Heart right ventricle (tissue), 16 donors: ENCODE results near the gene BRCA2. TPM values are rescaled to one million over a fixed set of nuclear protein-coding genes. Genes with fewer than 3 reads are reported as not detected.

ENCODE experiments used
- ATAC-seq, 8 donors: fragments of 200-7000 bp; cut with Tn5 transposase; one replicate each; pipeline ENCODE4 v1.9.1; 2020; ENCODE audit warnings: mild to moderate bottlenecking in 8 of 8, moderate library complexity in 8 of 8, moderate number of reproducible peaks in 1 of 8
- DNase-seq, 2 donors: peaks; one replicate each; pipeline ENCODE4 v3.0.0-alpha.2; 2020
- H3K27ac ChIP-seq, 10 donors: fragments of 200-600 bp; sonication (generic) in 2 of 10; one replicate each; pipeline versions ENCODE4 v1.5.0 to v1.8.0; 2020 to 2022; ENCODE audit warnings: mild to moderate bottlenecking in 3 of 10
- H3K27me3 ChIP-seq, 7 donors: fragments of 200-600 bp; one replicate each; pipeline ENCODE4 v1.8.0; 2021 to 2022; ENCODE audit warnings: mild to moderate bottlenecking in 2 of 7
- H3K36me3 ChIP-seq, 9 donors: fragments of 200-600 bp; sonication (generic) in 1 of 9; one replicate each; pipeline versions ENCODE4 v1.5.0 to v1.8.0; 2020 to 2022; ENCODE audit warnings: mild to moderate bottlenecking in 2 of 9
- H3K4me1 ChIP-seq, 9 donors: fragments of 200-600 bp; sonication (generic) in 1 of 9; one replicate each; pipeline versions ENCODE4 v1.5.0 to v1.8.0; 2020 to 2022; ENCODE audit warnings: mild to moderate bottlenecking in 4 of 9
- H3K4me3 ChIP-seq, 10 donors: fragments of 200-600 bp; sonication (generic) in 2 of 10; one replicate each; pipeline versions ENCODE4 v1.5.0 to v1.8.0; 2020 to 2022; ENCODE audit warnings: mild to moderate bottlenecking in 7 of 10, moderate library complexity in 2 of 10
- H3K9me3 ChIP-seq, 11 donors: fragments of 200-600 bp in 10 of 11; sonication (generic) in 2 of 11; one replicate each; pipeline versions ENCODE4 v1.5.0 to v1.8.0; 2013 to 2022; ENCODE audit warnings: mild to moderate bottlenecking in 2 of 11, control low read depth in 1 of 11, moderate library complexity in 1 of 11
- WGBS, 2 donors: extraction: QIAGEN DNeasy Blood & Tissue Kit; methylation state at CpG; one replicate each; pipeline ENCODE4 v1.1.7; 2013; ENCODE audit warnings: inconsistent platforms in 1 of 2; 5-methylcytosine and 5-hydroxymethylcytosine counted together
- intact Hi-C, 10 donors: fragments of 100-400 bp; cut with DNase I; formaldehyde crosslinking; loops; one replicate each; pipeline versions ENCODE4 v1.11.1 to v1.14.2; 2022
- polyA plus RNA-seq, 2 donors: library from polyadenylated mRNA; stranded (reverse); fragments of 200-250 nt; gene quantifications; one replicate each; pipeline ENCODE4 v1.2.3, GENCODE V29; 2013
- total RNA-seq, 10 donors: library from RNA; stranded (reverse); fragmentation: NEBNext Ultra II Directional in 3 of 10; extraction: Animal tissue kit (Norgen Biotek cat#: 25700) in 3 of 10; gene quantifications; one replicate each; pipeline versions ENCODE4 v1.2.1 to v1.2.4, GENCODE V29; 2021 to 2023
- TF ChIP-seq, protein P1 (sequence below), 9 donors: fragments of 200-600 bp; sonication (generic) in 2 of 9; IDR thresholded peaks; one replicate each; pipeline versions ENCODE4 v1.5.0 to v1.8.0; 2021 to 2022; ENCODE audit warnings: antibody characterized with exemption in 9 of 9, mild to moderate bottlenecking in 5 of 9, moderate library complexity in 1 of 9
- donor health status: Arrhythmogenic right ventricular cardiomyopathy.
- donor health status: ischemic (EF 13 %, LVEDD 7.1; RV severe dilation, severe dysfunction).
- donor health status: healthy with polysubstance abuse.
- donor health status: DM: no; HTN: yes; CAD: no.
- donor health status: DM: no; HTN: no; CAD: no.
- donor health status: ischemic (EF 25% LVEDD 6.9; RV normal size, moderate dysfunction).
- donor health status: ischemic (EF 25% LVEDD 5.7; RV mildly dilated, moderate dysfunction).
- donor health status: healthy.
- donor health status: DM: yes; HTN: yes; CAD: no.
- donor health status: Ischemic cardiomyopathy.
- donor health status: ischemic (EF 35%, LVEDD 5.7; RV mildly dilated, moderate dysfunction).
- donor health status: nonischemic (EF 11% LVEDD 7.7; RV severe dilation, severe dysfunction).
- donor health status: DM: yes; HTN: yes; CAD: no.
- donor health status: PGD.
- donor health status: ischemic (EF 29% LVEDD 5.4; RV normal size, mild dysfunction).
- donor health status: nonischemic (EF 23%, LVEDD 6.1; RV moderate dilation, normal function).

The BRCA2 gene
- total and polyA plus RNA-seq, 12 donors: 0.04 to 2.3 (median 0.31) TPM

DNA sequence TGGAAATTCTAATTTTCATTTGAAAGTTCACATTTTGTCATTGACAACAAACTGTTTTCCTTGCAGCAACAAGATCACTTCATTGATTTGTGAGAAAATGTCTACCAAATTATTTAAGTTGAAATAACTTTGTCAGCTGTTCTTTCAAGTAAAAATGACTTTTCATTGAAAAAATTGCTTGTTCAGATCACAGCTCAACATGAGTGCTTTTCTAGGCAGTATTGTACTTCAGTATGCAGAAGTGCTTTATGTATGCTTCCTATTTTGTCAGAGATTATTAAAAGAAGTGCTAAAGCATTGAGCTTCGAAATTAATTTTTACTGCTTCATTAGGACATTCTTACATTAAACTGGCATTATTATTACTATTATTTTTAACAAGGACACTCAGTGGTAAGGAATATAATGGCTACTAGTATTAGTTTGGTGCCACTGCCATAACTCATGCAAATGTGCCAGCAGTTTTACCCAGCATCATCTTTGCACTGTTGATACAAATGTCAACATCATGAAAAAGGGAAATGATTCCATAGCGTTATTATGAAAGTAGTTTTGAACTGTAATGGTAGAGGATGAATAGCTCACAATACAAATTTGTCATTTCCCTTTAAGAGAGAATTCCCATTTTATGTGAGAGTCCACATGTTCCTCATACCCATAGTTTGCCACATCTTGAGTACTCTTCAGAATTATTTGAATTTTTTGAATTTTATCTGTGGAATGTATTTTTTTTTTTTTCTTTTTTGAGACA lies 2.6 kb downstream of the BRCA2 start:
- Histone ChIP-seq H3K27me3 (no peaks in the 10 kb centered on the region), H3K4me3 (no peak overlapping the region), H3K4me1 (peaks cover 0 to 37% (median 5%) of the 10 kb centered on the region in 9 donors), H3K27ac (peak overlapping the region in 1 of 10 donors; percentile 100), H3K36me3 (no peaks in the 10 kb centered on the region), H3K9me3 (no peaks in the 10 kb centered on the region)
- TF ChIP-seq, protein P1, sequence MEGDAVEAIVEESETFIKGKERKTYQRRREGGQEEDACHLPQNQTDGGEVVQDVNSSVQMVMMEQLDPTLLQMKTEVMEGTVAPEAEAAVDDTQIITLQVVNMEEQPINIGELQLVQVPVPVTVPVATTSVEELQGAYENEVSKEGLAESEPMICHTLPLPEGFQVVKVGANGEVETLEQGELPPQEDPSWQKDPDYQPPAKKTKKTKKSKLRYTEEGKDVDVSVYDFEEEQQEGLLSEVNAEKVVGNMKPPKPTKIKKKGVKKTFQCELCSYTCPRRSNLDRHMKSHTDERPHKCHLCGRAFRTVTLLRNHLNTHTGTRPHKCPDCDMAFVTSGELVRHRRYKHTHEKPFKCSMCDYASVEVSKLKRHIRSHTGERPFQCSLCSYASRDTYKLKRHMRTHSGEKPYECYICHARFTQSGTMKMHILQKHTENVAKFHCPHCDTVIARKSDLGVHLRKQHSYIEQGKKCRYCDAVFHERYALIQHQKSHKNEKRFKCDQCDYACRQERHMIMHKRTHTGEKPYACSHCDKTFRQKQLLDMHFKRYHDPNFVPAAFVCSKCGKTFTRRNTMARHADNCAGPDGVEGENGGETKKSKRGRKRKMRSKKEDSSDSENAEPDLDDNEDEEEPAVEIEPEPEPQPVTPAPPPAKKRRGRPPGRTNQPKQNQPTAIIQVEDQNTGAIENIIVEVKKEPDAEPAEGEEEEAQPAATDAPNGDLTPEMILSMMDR (IDR thresholded peaks at IDR 0.05): no peak
- no peak for DNase-seq
- intact Hi-C loops: loop anchor here in 5 of 10 donors (10.0 kb wide), 1 partner anchor 493 kb away; no protein-coding TSS in a partner anchor
- ATAC-seq: no peak
- WGBS, 2 donors: 88 to 94% methylated on average over 2 of the region's 2 CpGs

GRCh38 chr13:32320528-32320927 lies 5.2 kb downstream of the BRCA2 start:
- TF ChIP-seq, protein P1 (IDR thresholded peaks at IDR 0.05): no peak

DNA sequence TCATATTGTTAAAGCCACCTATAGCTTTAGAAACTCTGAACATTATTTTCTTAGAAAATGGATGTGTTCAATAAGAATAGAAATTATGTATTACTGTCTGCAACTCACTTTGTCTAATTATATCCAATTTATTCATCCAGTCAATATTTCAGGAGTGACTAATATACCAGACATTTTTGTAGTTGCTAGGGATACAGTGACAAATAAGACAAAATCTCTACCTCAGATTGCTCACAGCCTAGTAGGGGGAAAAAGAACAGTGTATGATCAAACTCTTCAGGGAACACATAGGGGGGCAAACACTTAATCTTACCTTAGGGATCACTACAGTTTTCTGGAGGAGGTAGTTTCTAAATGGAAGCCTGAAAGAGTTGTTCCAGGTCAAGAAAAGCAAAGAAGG lies 8.6 kb downstream of the BRCA2 start:
- intact Hi-C loops: loop anchor here in 1 of 10 donors (10.0 kb wide), 1 partner anchor 101 kb away; the partner anchor contains the start of gene N4BP2L1
- TF ChIP-seq, protein P1 (IDR thresholded peaks at IDR 0.05): no peak
- Histone ChIP-seq H3K9me3 (no peaks in the 10 kb centered on the region), H3K27ac (no peak overlapping the region), H3K36me3 (peaks cover 0 to 14% (median 0%) of the 10 kb centered on the region in 9 donors), H3K27me3 (no peaks in the 10 kb centered on the region), H3K4me3 (no peak overlapping the region), H3K4me1 (no peaks in the 10 kb centered on the region)
- ATAC-seq (no peak), DNase-seq (no peak)

More at GRCh38 chr13:32320528-32320927, 5.2 kb downstream of the BRCA2 start:
- DNase-seq (no peak), ATAC-seq (no peak)
- no peak overlapping the region for H3K27ac ChIP-seq
- H3K9me3 ChIP-seq: no peaks in the 10 kb centered on the region
- peaks cover 0 to 27% (median 2%) of the 10 kb centered on the region in 9 donors for H3K4me1 ChIP-seq
- no peak overlapping the region for H3K4me3 ChIP-seq
- H3K27me3 ChIP-seq: no peaks in the 10 kb centered on the region
- WGBS, 2 donors: 90 to 92% methylated on average over 4 of the region's 4 CpGs
- H3K36me3 ChIP-seq: no peaks in the 10 kb centered on the region
- intact Hi-C loops: loop anchor here in 1 of 10 donors (10.0 kb wide), 1 partner anchor 104 kb away; the partner anchor contains the start of gene N4BP2L1

GRCh38 chr13:32330441-32330840 lies 15.1 kb downstream of the BRCA2 start:
- TF ChIP-seq, protein P1 (IDR thresholded peaks at IDR 0.05): no peak
- DNase-seq (no peak), ATAC-seq (peak in 1 of 8 donors; percentile 29)
- intact Hi-C loops: no loop called here
- WGBS, 2 donors: 94 to 96% methylated on average over 2 of the region's 2 CpGs
- H3K4me1 ChIP-seq: no peaks in the 10 kb centered on the region
- peaks cover 0 to 38% (median 0%) of the 10 kb centered on the region in 9 donors for H3K36me3 ChIP-seq
- H3K4me3 ChIP-seq: no peak overlapping the region
- no peaks in the 10 kb centered on the region for H3K9me3 ChIP-seq
- H3K27ac ChIP-seq: no peak overlapping the region
- H3K27me3 ChIP-seq: no peaks in the 10 kb centered on the region
